A549 (cell line): ENCODE data around the gene ARL13B. TPM values are rescaled to one million over a fixed set of nuclear protein-coding genes. Genes with fewer than 3 reads are reported as not detected.

Experiments
- ATAC-seq, 2 experiments: fragments of 200-7000 bp in 1 of 2; fragments of >200 bp in 1 of 2; cut with Nextera tagmentation in 1 of 2; cut with Tn5 transposase in 1 of 2; 3 replicates each; pipeline versions ENCODE4 v1.8.0 to v1.9.1; 2018 to 2020; ENCODE audit warnings: mild to moderate bottlenecking in 1 of 2, moderate library complexity in 1 of 2
- CTCF ChIA-PET: fragments of 300-600 bp; sonication (Branson Sonifier 250); formaldehyde crosslinking; extraction: SDS; loops from one replicate; lab custom pipeline; 2021; ENCODE audit warnings: antibody characterized with exemption, inconsistent platforms; lab: Yijun Ruan, JAX
- POLR2A ChIA-PET: fragments of 350-600 bp; formaldehyde crosslinking; extraction: SDS; loops from one replicate; lab custom pipeline; 2021; ENCODE audit warnings: antibody characterized with exemption, inconsistent platforms; lab: Yijun Ruan, JAX
- DNase-seq, 2 experiments: peaks; one replicate each; pipeline versions ENCODE4 v3.0.0 to v3.0.0-alpha.2; 2011 to 2016; ENCODE audit warnings: low read depth in 1 of 2, low spot score in 1 of 2
- FAIRE-seq: peaks from 2 replicates; lab custom pipeline; 2011; peaks lifted over from hg19 to GRCh38; lab: Jason Lieb, UNC
- H3K27ac ChIP-seq, 2 experiments: fragments of >200 bp; sonication (Bioruptor Twin); formaldehyde crosslinking; 3 replicates each; pipeline ENCODE4 v1.5.1; 2016 to 2017
- H3K4me1 ChIP-seq: fragments of >200 bp; sonication (Bioruptor Twin); formaldehyde crosslinking; 3 replicates; pipeline ENCODE4 v1.6.1; 2016
- H3K4me2 ChIP-seq: fragments of >200 bp; sonication (Bioruptor Twin); formaldehyde crosslinking; 3 replicates; pipeline ENCODE4 v1.6.1; 2016
- H3K4me3 ChIP-seq: fragments of >200 bp; sonication (Bioruptor Twin); formaldehyde crosslinking; 3 replicates; pipeline ENCODE4 v1.5.1; 2016
- H3K9me3 ChIP-seq: fragments of >200 bp; sonication (Bioruptor Twin); formaldehyde crosslinking; 3 replicates; pipeline ENCODE4 v1.6.1; 2016
- BHLHE40 ChIP-seq: IDR thresholded peaks from 2 replicates; pipeline ENCODE4 v1.6.1; 2012; ENCODE audit warnings: low read depth, low read length, inconsistent platforms
- CEBPB ChIP-seq, 2 experiments: fragments of >200 bp in 1 of 2; sonication (Bioruptor Twin) in 1 of 2; formaldehyde crosslinking in 1 of 2; IDR thresholded peaks; 2 replicates each; pipeline ENCODE4 v1.6.1; 2012 to 2016
- CHD2 ChIP-seq: fragments of 150-350 bp; IDR thresholded peaks from 2 replicates; pipeline ENCODE4 v1.6.1; 2014; ENCODE audit warnings: low read length; ENCODE audit not compliant: partially characterized antibody
- CHD4 ChIP-seq: fragments of 200-600 bp; sonication (generic); IDR thresholded peaks from 2 replicates; pipeline ENCODE4 v1.6.1; 2016; ENCODE audit warnings: antibody characterized with exemption, mild to moderate bottlenecking, borderline replicate concordance
- FOSB ChIP-seq: fragments of 250-450 bp; sonication (Bioruptor Pico); IDR thresholded peaks from 2 replicates; pipeline ENCODE4 v1.5.0; 2020; ENCODE audit warnings: mild to moderate bottlenecking, moderate library complexity
- FOXS1 ChIP-seq: fragments of 250-450 bp; sonication (Bioruptor Pico); IDR thresholded peaks from 2 replicates; pipeline ENCODE4 v1.5.0; 2020; ENCODE audit warnings: mild to moderate bottlenecking, moderate library complexity
- HOXB5 ChIP-seq: fragments of 250-450 bp; sonication (Bioruptor Pico); IDR thresholded peaks from 2 replicates; pipeline ENCODE4 v1.5.0; 2020; ENCODE audit warnings: mild to moderate bottlenecking, moderate library complexity
- JUNB ChIP-seq: fragments of >200 bp; sonication (Bioruptor Twin); formaldehyde crosslinking; IDR thresholded peaks from 2 replicates; pipeline ENCODE4 v1.6.1; 2016
- KDM5A ChIP-seq: fragments of 200-600 bp; sonication (generic); IDR thresholded peaks from 2 replicates; pipeline ENCODE4 v1.6.1; 2016; ENCODE audit warnings: antibody characterized with exemption, mild to moderate bottlenecking
- MAFK ChIP-seq: fragments of 450-650 bp; IDR thresholded peaks from 2 replicates; pipeline ENCODE4 v1.6.1; 2014; ENCODE audit not compliant: partially characterized antibody
- MAX ChIP-seq: IDR thresholded peaks from 2 replicates; pipeline ENCODE4 v1.6.1; 2012
- MYC ChIP-seq: IDR thresholded peaks from 2 replicates; pipeline ENCODE4 v1.6.1; 2012; ENCODE audit warnings: mild to moderate bottlenecking, inconsistent platforms, low read length, improper control_type of control experiment, borderline replicate concordance
- NFE2L2 ChIP-seq: fragments of 150-350 bp; conservative IDR thresholded peaks from 2 replicates; pipeline ENCODE4 v1.6.1; 2014; ENCODE audit warnings: low read length
- NPAS2 ChIP-seq: fragments of 250-450 bp; sonication (Bioruptor Pico); IDR thresholded peaks from 2 replicates; pipeline ENCODE4 v1.8.0; 2022; ENCODE audit warnings: mild to moderate bottlenecking, moderate library complexity, borderline replicate concordance
- POLR2A ChIP-seq: IDR thresholded peaks from 2 replicates; pipeline ENCODE4 v1.6.1; 2012; ENCODE audit warnings: mild to moderate bottlenecking, low read length
- RAD21 ChIP-seq, 2 experiments: fragments of >200 bp in 1 of 2; sonication (Bioruptor Twin) in 1 of 2; formaldehyde crosslinking in 1 of 2; IDR thresholded peaks in 1 of 2; conservative IDR thresholded peaks in 1 of 2; 2 replicates in 1 of 2; 3 replicates in 1 of 2; pipeline ENCODE4 v1.6.1; 2012 to 2018; ENCODE audit warnings: inconsistent platforms in 1 of 2
- RFX5 ChIP-seq: fragments of 450-650 bp; IDR thresholded peaks from 2 replicates; pipeline ENCODE4 v1.7.1; 2014; ENCODE audit warnings: antibody characterized with exemption, mild to moderate bottlenecking, moderate library complexity
- TFCP2L1 ChIP-seq: fragments of 250-450 bp; sonication (Bioruptor Pico); IDR thresholded peaks from 2 replicates; pipeline ENCODE4 v1.5.0; 2021; ENCODE audit warnings: mild to moderate bottlenecking
- ZC3H11A ChIP-seq: fragments of 450-650 bp; IDR thresholded peaks from 2 replicates; pipeline ENCODE4 v1.6.1; 2014; ENCODE audit warnings: antibody characterized with exemption, mild to moderate bottlenecking
- WGBS: methylation state at CpG from one replicate; pipeline ENCODE4 v1.1.6; 2017; ENCODE audit errors: missing lambda C conversion rate; 5-methylcytosine and 5-hydroxymethylcytosine counted together
- polyA plus RNA-seq, 4 experiments: library from polyadenylated mRNA; depleted of rRNA in 3 of 4; stranded (reverse); fragments of >200 nt; fragmentation: RNase III in 1 of 4; extraction: RNeasy Plus Mini Kit Qiagen cat#74134 plus additional on column Dnase treatment in 1 of 4; gene quantifications; 2 replicates in 3 of 4; 3 replicates in 1 of 4; pipeline ENCODE4 v1.2.3, GENCODE V29; 2011 to 2017
- TF ChIP-seq, protein P1 (sequence below): fragments of 150-350 bp; IDR thresholded peaks from 2 replicates; pipeline ENCODE4 v1.6.1; 2014; ENCODE audit warnings: low read depth, mild to moderate bottlenecking, low read length
- TF ChIP-seq, protein P2 (sequence below): fragments of >200 bp; sonication (Bioruptor Twin); formaldehyde crosslinking; IDR thresholded peaks from 3 replicates; pipeline ENCODE4 v1.5.1; 2016
- TF ChIP-seq, protein P3 (sequence below): fragments of >200 bp; sonication (Bioruptor Twin); formaldehyde crosslinking; IDR thresholded peaks from 2 replicates; pipeline ENCODE4 v1.6.1; 2016
- TF ChIP-seq, protein P4 (sequence below): fragments of 450-650 bp; IDR thresholded peaks from 2 replicates; pipeline ENCODE4 v1.6.1; 2014; ENCODE audit warnings: antibody characterized with exemption
- TF ChIP-seq, protein P5 (sequence below): fragments of >200 bp; sonication (Bioruptor Twin); formaldehyde crosslinking; IDR thresholded peaks from 3 replicates; pipeline ENCODE4 v1.6.1; 2016

ARL13B gene
- polyA plus RNA-seq, 2 of the 4 experiments (the other 2 are of a cell fraction) = 13.3 to 28.6 TPM

GRCh38 chr3:93961026-93961425 is 18.9 kb upstream of the ARL13B start:
- no peak for ATAC-seq
- WGBS = 90% methylated on average over 1 of the region's 1 CpG
- no peaks in the 10 kb centered on the region for H3K9me3 ChIP-seq
- ChIA-PET CTCF (interaction anchor here (1.8 kb wide), 1 partner anchor 10 kb away, joined by 5 read pairs; no protein-coding TSS in a partner anchor), POLR2A (interaction anchor here (1.5 kb wide), 1 partner anchor 12 kb away, joined by 5 read pairs; the partner anchor contains the start of gene PROS1)
- no peaks in the 10 kb centered on the region for H3K4me1 ChIP-seq
- TF ChIP-seq FOXS1 (CRISPR knock-in tag) (no peak), CEBPB (IDR thresholded peaks at IDR 0.05) (no peak), MAFK (no peak), KDM5A (no peak), POLR2A (no peak), CHD4 (no peak), BHLHE40 (no peak)
- TF ChIP-seq, protein P1, sequence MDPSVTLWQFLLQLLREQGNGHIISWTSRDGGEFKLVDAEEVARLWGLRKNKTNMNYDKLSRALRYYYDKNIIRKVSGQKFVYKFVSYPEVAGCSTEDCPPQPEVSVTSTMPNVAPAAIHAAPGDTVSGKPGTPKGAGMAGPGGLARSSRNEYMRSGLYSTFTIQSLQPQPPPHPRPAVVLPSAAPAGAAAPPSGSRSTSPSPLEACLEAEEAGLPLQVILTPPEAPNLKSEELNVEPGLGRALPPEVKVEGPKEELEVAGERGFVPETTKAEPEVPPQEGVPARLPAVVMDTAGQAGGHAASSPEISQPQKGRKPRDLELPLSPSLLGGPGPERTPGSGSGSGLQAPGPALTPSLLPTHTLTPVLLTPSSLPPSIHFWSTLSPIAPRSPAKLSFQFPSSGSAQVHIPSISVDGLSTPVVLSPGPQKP = no peak
- H3K27ac ChIP-seq = no peak overlapping the region
- no peak overlapping the region for H3K4me3 ChIP-seq
- FAIRE-seq = no peak
- H3K4me2 ChIP-seq = no peak overlapping the region
- DNase-seq = no peak

- FAIRE-seq = no peak
- Histone ChIP-seq H3K4me1 (no peaks in the 10 kb centered on the region), H3K27ac (no peak overlapping the region), H3K4me3 (no peak overlapping the region), H3K4me2 (no peak overlapping the region), H3K9me3 (no peaks in the 10 kb centered on the region)
- TF ChIP-seq, protein P2, sequence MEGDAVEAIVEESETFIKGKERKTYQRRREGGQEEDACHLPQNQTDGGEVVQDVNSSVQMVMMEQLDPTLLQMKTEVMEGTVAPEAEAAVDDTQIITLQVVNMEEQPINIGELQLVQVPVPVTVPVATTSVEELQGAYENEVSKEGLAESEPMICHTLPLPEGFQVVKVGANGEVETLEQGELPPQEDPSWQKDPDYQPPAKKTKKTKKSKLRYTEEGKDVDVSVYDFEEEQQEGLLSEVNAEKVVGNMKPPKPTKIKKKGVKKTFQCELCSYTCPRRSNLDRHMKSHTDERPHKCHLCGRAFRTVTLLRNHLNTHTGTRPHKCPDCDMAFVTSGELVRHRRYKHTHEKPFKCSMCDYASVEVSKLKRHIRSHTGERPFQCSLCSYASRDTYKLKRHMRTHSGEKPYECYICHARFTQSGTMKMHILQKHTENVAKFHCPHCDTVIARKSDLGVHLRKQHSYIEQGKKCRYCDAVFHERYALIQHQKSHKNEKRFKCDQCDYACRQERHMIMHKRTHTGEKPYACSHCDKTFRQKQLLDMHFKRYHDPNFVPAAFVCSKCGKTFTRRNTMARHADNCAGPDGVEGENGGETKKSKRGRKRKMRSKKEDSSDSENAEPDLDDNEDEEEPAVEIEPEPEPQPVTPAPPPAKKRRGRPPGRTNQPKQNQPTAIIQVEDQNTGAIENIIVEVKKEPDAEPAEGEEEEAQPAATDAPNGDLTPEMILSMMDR = no peak
- TF ChIP-seq FOSB (no peak), MAFK (no peak), RFX5 (no peak), RAD21 (conservative IDR thresholded peaks at IDR 0.05 in 1 of 2, IDR thresholded peaks at IDR 0.05 in 1 of 2) (no peak), TFCP2L1 (CRISPR knock-in tag) (no peak), ZC3H11A (no peak), JUNB (no peak), MAX (no peak), NPAS2 (CRISPR knock-in tag) (no peak), NFE2L2 (no peak), CHD2 (no peak), HOXB5 (CRISPR knock-in tag) (no peak), MYC (no peak)
- TF ChIP-seq, protein P3, sequence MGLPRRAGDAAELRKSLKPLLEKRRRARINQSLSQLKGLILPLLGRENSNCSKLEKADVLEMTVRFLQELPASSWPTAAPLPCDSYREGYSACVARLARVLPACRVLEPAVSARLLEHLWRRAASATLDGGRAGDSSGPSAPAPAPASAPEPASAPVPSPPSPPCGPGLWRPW = no peak
- TF ChIP-seq, protein P4, sequence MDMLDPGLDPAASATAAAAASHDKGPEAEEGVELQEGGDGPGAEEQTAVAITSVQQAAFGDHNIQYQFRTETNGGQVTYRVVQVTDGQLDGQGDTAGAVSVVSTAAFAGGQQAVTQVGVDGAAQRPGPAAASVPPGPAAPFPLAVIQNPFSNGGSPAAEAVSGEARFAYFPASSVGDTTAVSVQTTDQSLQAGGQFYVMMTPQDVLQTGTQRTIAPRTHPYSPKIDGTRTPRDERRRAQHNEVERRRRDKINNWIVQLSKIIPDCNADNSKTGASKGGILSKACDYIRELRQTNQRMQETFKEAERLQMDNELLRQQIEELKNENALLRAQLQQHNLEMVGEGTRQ = no peak
- TF ChIP-seq, protein P5, sequence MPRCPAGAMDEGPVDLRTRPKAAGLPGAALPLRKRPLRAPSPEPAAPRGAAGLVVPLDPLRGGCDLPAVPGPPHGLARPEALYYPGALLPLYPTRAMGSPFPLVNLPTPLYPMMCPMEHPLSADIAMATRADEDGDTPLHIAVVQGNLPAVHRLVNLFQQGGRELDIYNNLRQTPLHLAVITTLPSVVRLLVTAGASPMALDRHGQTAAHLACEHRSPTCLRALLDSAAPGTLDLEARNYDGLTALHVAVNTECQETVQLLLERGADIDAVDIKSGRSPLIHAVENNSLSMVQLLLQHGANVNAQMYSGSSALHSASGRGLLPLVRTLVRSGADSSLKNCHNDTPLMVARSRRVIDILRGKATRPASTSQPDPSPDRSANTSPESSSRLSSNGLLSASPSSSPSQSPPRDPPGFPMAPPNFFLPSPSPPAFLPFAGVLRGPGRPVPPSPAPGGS = no peak
- no peak for ATAC-seq
- CTCF ChIA-PET = interaction anchor here (1.8 kb wide), 1 partner anchor 11 kb away, joined by 5 read pairs; no protein-coding TSS in a partner anchor
- POLR2A ChIA-PET = interaction anchor here (1.5 kb wide), 1 partner anchor 12 kb away, joined by 5 read pairs; the partner anchor contains the start of gene PROS1
- 79% methylated on average over 1 of the region's 1 CpG for WGBS
- no peak for DNase-seq
Measured at GRCh38 chr3:93961489-93961888, 18.5 kb upstream of the ARL13B start.
